Lower leg skin (tissue), 4 donors: ENCODE measurements around the gene INPP5F. TPM values are rescaled to one million over a fixed set of nuclear protein-coding genes. Genes with fewer than 3 reads are reported as not detected.

Experiments
- DNase-seq, 2 donors: peaks; one replicate each; pipeline ENCODE4 v3.0.0-alpha.2; 2019; ENCODE audit warnings: low spot score in 2 of 2
- H3K4me3 ChIP-seq: fragments of 200-600 bp; sonication (generic); 2 replicates; pipeline ENCODE4 v1.5.1; 2017; ENCODE audit warnings: mild to moderate bottlenecking, low read depth; ENCODE audit not compliant: poor library complexity, severe bottlenecking
- CTCF ChIP-seq, 3 donors: fragments of 450-650 bp; IDR thresholded peaks; one replicate each; pipeline ENCODE4 v1.5.1; 2016; ENCODE audit warnings: antibody characterized with exemption in 3 of 3, mild to moderate bottlenecking in 3 of 3, moderate library complexity in 2 of 3
- POLR2A ChIP-seq, 2 donors: fragments of 450-650 bp; IDR thresholded peaks; one replicate each; pipeline ENCODE4 v1.6.1; 2016 to 2017; ENCODE audit warnings: antibody characterized with exemption in 2 of 2, mild to moderate bottlenecking in 1 of 2, moderate library complexity in 1 of 2
- WGBS, 2 donors: methylation state at CpG; one replicate each; pipeline ENCODE4 v1.1.5; 2018; 5-methylcytosine and 5-hydroxymethylcytosine counted together
- intact Hi-C: fragments of 100-400 bp; cut with DNase I; formaldehyde crosslinking; loops from one replicate; pipeline ENCODE4 v1.15.0; 2023; ENCODE audit warnings: low total_unique reads
- total RNA-seq, 4 donors: library from RNA; depleted of rRNA; stranded (reverse); fragments of >200 nt; gene quantifications; one replicate each; pipeline ENCODE4 v1.1.0, GENCODE V29; 2016

INPP5F gene
- total RNA-seq, 4 donors from 2014 or later = 13.8 to 17.1 (median 15.0) TPM

- TF ChIP-seq POLR2A (IDR thresholded peaks at IDR 0.05) = no peak
- TF ChIP-seq CTCF (IDR thresholded peaks at IDR 0.05) = no peak
Measured at GRCh38 chr10:119872860-119873681, 147.2 kb downstream of the INPP5F start.

GRCh38 chr10:119878524-119878923 is 152.7 kb downstream of the INPP5F start:
- no peak for DNase-seq
- 68 to 75% methylated on average over 2 of the region's 2 CpGs for WGBS, 2 donors
- H3K4me3 ChIP-seq = no peak overlapping the region
- intact Hi-C loops = no loop called here
- no peak for TF ChIP-seq POLR2A (IDR thresholded peaks at IDR 0.05)
- no peak for TF ChIP-seq CTCF (IDR thresholded peaks at IDR 0.05)

More at GRCh38 chr10:119872860-119873681, 147.2 kb downstream of the INPP5F start:
- intact Hi-C loops = no loop called here
- H3K4me3 ChIP-seq = peak overlapping the region; percentile 77
- DNase-seq = peak; percentile 80 to 96
- WGBS, 2 donors = 0% methylated on average over 46 to 48 of the region's 75 CpGs

Other genes with a start within 250 kb of the INPP5F start
- gene RGS10, start 183.3 kb upstream of the INPP5F start, total RNA-seq = 10 to 100 TPM; 14.8 to 40.1 (median 21.3) TPM
- 10 to 100 TPM; 43.1 to 61.7 (median 51.1) TPM for gene TIAL1, start 129.1 kb upstream of the INPP5F start, total RNA-seq
- 10 to 100 TPM; 55.5 to 87.8 (median 77.9) TPM for gene BAG3, start 74.7 kb upstream of the INPP5F start, total RNA-seq
- 10 to 100 TPM; 48.6 to 62.5 (median 52.0) TPM for gene MCMBP, start 146.8 kb downstream of the INPP5F start, total RNA-seq
- gene SEC23IP, start 166.7 kb downstream of the INPP5F start, total RNA-seq = 10 to 100 TPM; 19.7 to 41.1 (median 22.9) TPM